GM18499 (cell line): ENCODE data around the gene NSMF.
"Not testable (repeated sequence)": the region's sequence is repeated elsewhere in the genome, so short reads cannot be mapped to it uniquely, and the experiment has no call there.

ENCODE experiments used
- ATAC-seq: cut with Tn5 transposase; IDR thresholded peaks from one replicate; pipeline ENCODE4 v1.9.1; 2021; ENCODE audit warnings: moderate number of reproducible peaks; ENCODE audit not compliant: insufficient read depth, unreplicated experiment

The NSMF gene

DNA sequence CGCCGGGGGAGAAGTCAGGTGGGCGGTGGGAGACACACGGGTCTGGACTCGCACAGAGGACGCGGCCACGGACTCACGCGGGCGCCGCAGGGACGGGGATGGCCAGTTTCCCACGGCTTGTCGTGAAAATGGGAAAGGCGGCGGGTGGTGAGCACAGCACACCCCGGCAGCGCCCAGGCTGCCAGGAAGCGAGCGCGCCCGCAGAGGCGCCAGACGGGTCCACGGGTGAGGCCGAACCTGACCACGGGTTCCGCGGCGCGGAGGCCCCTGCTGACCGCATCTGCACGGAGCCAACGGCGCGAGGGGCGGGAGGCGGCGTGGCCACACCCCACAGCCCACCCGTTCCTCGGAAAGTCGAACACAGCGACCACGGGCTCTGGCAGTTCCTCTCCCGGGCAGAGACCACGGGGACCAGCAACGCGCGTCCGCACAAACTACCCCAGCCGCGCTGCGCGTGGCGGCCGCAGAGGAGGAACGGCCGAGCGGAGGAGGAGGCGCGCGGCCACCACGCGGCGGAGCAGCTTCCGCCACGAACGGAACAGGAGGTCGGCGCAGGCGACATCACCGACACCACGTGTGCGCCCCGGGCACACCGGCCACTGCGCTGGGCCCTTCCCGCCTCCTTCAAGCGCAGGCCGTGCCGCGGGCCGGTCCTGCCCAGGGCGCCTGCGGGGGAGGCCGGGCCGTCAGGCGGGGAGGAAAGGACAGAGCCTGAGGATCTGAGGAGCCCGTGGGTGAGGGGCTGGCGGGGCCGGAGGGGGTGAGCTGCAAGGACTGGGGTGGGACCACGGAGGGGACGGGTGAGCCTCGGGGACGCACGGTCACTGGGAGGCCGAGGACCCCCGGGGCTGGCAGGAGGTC is 41.7 kb downstream of the NSMF start:
- no peak for ATAC-seq

DNA sequence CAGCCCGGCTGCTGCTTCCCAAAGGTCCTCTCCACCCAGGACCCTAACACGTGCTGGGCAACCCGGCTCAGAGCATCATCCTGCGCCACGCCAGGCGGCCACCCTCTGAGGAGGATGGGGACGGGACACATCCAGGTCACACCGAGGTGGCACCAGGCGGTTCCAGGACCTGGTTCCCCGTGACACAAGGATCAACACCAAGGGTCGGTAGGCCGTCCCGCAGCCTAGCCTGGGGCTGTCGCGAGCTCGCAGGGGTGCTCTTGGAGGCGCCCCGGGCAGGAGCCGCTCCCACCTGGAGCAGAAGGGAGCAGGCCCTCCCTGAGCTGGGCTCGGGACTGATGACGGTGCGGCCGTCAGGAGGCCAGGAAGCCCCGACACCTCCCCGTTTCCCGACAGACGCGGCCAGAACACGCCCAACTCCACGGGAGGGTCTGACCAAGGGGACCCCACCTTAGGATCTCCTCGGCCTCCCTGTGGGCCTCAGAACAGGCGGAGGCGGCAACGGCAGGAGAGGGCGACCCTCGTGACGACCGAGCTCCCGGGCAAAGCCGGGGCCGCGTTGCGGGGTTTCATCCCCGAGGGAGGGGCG is 42.5 kb downstream of the NSMF start:
- ATAC-seq, result no peak

DNA sequence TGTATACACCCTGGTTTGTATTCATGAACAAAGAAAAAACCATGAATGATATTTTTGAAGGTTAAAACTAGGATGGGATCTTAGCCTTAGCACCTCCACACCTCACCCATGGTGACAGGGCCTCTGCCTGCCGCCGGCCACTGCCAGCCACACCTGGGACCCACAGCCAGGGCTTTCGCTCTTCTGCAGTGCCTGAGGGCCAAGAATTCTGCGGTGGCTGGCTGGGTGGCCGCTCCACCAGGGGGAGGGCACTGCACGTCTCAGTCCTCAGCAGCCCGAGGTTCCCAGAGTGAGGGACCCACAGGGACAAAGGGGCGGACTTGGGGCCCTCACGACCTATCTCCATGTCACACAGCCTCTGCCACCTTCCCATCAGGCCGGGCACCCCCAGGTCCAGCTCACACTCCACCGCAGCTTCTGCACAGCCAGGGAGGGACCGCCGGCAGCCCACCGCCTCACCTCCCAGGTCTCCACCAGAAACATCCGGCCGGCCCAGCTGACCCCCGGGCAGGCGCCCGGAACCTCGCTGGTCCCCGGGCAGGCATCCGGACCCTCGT is 43.0 kb downstream of the NSMF start:
- ATAC-seq, result no peak

DNA sequence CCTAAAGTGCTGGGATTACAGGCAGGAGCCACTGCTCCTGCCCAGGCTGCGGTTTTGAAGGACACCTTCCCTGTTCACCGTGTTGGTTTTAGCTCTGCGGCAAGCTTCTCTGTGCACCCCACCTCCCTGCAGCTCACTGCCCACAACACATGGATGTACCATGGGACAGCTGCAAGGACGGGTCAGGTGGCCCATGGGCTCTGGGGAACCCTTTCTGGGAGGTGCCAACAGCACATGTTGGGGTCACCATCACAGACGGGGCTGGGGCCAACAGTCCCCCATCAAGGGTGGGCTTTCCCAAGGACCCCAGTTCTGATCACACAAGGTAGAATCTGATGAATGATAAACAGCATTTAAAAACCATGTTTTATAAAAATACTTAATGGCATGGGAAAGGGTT is 43.7 kb downstream of the NSMF start:
- ATAC-seq, result no peak

DNA sequence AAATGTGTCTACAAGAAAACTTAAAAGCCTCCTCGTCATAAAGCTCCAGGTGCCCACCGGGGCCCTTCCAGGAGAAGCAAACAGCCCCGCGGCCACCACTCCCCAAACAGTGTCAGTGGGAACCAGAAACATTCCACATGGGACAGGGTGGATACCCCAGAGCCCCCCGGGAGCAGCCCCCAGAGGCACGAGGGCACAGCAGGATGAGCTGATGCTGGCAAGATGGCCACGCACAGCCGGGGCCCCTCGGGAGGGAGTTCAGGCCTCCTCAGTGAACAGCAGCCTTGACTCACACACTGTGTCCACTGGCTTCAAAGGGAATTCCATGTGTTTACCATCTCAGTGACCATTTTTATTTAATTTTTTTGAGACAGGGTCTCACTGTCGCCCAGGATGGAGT is 46.7 kb downstream of the NSMF start:
- ATAC-seq, result no peak

DNA sequence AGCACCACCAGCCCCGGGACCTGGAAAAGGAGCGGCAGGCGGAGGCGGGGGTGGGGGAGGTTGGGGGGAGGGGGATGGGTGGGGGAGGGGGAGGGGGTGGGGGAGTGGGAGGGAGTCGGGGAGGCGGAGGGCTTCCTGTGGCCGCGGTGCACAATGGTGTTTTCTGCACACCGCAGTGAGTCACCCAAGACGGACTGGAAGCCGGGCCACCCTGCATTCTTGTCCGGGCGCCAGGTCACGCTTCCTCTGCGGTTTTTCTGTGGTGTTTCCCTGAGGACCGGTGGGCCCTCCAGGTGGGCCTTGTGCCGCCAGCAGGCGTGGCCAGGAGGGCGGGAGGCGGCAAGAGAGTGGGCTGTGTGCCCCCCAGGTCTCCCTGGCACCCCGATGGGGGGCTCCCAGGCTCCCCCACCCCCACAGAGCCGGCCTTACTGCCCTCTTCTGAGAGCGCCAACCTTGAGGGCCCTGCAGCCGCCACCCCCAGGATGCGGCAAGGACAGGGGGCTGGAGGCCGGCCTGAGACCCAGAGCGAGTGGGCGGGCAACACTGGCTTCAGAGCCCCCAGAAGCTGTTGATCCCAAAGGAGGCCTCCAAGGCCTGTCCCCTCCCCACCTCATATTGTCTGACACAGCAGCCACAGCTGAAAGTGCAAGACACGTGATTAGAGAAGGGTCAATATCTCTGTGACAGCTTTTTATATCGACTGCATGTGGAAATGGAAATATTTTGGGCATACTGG is 47.3 kb downstream of the NSMF start:
- no peak for ATAC-seq

DNA sequence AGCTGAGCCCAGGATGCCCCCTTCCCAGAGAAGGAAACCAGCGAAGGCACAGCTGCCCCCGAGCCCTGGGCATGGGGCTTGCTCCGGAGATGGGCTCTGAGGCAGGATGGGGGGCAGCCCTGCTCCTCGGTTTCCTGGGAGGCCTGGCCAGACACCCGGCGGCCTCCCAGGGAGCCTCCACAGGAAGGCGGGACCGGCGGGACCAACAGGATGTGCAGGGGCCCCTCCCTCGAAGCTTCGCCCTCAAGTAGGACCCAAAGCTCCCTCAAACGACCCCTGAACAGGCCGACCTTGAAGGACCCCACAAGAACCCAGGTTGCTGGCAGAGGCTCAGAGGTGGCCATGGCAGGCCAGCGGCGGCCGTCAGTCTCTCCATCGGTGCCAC is 47.9 kb downstream of the NSMF start:
- no peak for ATAC-seq

DNA sequence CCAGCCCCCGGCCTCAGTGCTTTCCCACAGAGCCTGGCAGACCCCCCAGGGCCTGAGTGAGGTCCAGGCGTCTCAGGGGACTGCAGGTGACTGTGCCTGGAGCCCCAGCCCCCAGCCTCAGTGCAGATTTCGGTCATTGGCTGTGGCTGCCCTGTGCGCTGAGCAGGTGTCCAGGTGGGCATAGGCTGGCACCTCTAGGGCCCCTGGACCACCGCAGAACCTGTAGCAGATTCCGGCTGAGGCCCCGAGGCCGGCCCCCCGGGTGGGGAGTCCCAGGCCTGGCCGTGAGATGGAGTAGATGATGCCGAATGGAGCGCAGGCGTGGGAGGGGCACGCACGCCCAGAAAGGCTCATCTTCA is 48.3 kb downstream of the NSMF start:
- no peak for ATAC-seq

DNA sequence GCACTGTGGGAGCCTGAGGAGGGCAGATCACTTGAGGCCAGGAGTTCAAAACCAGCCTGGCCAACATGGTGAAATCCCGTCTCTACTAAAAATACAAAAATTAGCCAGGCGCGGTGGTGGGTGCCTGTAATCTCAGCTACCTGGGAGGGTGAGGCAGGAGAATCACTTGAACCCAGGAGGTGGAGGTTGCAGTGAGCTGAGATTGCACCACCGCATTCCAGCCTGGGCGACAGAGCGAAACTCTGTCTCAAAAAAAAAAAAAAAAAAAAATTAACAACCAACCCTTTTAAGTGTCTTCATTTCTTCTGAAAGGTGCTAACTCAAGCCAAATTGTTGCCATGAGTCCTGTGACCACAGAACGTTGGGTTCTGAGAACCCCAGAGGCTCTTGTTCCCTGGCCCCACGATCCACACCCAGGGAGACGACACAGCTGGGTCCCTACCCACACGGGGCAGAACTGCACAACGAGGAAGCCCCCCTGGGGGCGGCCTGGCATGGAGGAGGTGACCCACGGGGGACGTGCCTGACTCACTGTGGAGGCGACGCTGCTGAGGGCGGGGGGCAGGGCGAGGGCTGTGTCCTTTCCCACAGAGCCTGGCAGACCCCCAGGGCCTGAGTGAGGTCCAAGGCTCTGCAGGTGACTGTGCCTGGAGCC is 48.8 kb downstream of the NSMF start:
- ATAC-seq, result not testable (repeated sequence)

DNA sequence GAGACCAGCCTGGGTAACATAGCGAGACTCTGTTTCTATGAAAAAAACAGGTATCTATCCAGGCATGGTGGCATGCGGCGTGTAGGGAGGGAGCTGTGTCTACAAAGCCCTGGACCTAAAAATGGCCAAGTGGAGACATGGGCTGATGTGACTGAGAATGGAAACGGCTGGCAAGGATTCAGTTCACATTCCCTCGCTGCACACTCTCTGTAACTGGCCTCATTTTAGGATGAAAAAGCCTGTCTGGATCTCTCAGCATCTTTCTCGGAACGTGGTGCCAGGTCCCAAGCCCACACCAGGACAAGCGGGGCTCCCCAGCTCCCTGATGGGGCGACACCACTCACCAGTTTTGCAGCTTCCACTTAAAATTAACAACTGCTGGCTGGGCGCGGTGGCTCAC is 49.6 kb downstream of the NSMF start:
- ATAC-seq, result no peak

DNA sequence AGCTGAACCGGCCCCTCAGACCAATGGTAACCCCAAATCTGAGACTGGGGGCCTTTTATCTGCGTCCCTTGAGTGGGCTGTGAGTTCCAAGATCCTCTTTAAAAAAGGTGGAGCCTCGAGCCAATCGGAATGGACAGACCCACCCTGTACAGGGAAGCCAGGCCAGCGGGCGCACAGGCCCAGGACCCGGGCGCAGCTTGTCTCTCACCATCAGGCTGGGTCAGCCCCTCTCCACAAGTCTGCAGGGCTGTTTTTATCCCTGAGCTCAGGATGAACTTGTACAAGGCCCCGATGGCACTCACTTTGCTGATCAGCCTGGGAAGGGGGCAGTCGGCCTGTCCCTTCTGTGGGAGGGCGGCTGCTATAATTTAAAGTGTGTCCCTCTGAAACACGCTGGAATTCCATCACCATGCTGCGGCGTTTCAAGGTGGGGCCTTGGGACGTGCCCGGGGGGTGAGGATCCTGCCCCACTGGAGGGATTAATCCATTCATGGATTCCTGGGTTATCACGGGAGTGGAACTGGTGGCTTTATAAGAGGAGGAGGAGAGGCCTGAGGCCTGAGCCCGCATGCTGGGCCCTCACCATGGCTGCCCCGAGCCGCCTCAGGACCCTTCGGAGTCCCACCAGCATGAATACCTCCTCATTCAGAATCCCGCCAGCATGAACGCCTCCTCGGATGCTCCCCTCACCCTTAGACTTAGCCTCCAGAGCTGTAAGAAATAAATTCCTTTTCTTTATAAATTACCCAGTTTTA is 50.3 kb downstream of the NSMF start:
- no peak for ATAC-seq

DNA sequence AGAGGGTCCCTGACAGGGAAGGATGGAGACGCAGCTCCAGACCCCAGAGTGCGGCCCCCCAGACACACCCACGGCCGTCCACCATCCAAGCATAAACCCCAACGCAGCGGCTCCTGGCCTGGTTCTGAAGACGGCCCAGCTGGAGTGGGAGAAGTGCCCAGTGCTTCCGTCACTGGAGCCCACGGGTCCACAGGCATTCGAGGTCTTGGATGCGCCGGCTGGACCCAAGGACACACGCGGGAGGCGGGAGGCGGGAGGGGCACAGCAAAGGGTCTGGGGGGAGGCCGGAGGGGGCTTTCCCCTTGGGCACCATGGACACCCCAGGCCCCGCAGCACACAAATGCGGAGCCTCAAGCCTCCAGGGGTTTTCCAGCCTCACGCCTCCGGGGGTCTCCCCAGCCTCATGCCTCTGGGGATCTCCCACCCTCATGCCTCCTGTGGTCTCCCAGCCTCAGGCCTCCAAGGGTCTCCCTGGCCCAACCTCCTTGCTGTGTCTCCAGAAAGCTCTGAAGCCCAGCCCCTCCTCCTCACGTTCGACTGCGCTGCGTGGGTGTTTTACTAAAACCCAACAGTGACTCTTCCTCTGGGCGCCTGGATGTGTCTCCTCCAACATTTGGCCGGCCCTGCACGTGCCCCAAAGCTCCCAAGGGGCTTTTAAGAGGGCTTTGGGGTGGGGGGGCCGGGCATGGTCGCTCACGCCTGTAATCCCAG is 51.4 kb downstream of the NSMF start:
- ATAC-seq, result no peak

DNA sequence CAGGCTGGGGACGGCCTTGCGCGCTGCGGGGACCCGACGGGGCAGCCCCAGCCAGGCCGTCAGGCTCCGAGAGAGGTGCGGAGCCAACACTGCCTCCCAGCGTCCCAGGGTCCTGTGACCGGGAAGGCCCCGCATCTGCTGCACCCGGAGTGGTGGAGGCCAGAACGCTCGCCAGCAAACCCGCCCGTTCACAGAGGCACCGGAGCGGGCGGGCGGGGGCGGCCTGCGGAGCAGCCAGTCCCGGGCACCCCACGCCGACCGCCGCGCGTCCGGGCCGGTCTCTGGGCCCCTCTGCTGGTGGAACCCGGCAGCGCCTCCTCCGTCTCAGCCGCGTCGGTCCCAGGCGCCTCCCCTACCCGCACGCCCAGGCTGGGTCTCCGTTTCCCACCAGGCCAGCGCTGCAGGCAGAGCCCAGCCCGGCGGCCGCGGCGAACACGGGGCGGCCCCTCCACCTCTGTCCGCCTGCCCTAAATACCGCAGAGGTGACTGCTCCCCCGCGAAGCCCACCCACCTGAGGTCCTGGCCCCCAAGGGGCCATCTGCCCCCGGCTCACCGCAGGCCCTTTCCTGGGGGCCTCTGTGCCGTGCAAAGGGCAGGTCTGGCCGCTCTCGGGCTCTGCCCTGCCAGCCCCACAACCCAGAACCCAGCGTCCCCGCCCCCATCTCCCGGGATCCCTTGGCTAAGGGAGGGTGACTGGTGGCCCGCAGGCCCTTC is 52.1 kb downstream of the NSMF start:
- no peak for ATAC-seq

DNA sequence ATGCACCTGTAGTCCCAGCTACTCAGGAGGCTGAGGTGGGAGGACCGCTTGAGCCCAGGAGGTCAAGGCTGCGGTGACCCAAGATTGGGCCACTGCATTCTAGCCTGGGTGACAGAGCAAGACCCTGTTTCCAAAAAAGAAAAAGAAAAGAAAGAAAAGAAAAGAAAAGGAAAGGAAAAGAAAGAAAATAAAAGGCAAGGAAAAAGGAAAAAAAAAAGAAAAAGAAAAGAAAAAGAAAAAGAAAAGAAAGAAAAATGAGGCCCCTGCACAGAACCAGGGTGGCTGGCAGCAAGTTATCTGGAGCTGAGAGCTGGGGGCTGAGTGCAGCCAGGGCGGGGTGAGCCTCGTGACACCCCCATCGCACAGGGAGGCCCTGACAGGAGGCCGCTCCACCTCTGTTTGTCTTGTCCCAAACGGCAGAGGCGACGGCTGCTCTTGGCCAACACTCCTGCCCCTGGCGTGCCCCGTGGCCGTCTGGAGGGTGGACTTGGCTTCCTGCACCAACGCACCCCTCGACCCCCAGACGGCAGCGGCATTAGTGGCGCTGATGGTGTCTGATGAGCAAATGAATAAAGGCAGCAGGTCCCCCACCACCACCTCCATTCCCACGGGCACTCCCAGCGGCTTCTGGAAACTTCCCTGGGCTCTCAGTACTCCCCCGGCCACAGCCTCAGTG is 52.9 kb downstream of the NSMF start:
- ATAC-seq, result no peak

DNA sequence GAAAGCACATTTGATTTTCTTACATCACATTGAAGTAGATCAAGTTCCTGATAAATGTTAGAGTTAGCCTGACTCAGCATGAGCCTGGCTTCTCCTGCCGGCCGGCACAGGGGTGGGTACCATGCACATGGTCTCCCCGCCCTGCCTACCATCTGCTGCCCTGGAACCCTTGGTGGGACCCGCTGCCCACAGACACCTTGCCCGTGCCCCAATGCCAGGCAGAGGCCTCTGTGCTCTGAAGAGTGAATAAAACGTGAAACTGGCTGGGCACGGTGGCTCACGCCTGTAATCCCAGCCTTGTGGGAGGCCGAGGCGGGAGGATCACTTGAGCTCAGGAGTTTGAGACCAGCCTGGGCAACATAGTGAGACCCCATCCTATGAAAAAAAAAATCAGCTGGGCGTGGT is 53.5 kb downstream of the NSMF start:
- ATAC-seq, result no peak

DNA sequence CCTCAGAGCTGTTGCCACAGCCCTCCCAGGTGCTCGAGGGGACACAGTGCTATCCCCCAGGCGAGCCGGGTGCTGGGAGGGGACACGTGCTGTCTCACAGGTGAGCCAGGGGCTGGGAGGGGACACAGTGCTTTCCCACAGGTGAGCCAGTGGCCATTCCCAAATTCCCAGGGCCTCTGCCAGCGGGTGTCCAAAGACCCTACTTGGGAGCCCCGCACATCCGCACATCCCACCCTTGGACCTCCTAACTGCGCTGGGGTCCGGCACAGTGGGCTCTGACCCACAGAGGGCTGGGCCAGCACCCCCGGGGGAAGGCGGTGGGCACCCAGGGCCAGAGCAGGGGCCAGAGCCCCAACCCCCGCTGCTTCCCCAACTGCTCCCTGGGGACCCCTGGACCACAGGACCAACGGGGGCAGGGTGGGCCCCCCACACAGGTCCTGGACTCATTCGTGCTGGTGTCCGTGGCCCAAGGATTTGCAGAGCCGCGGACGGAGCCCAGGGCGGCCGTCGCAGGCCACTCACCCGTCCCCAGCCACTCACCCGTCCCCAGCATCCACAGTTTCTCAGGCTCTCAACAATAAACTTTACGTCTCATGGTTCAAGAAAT is 54.1 kb downstream of the NSMF start:
- no peak for ATAC-seq

DNA sequence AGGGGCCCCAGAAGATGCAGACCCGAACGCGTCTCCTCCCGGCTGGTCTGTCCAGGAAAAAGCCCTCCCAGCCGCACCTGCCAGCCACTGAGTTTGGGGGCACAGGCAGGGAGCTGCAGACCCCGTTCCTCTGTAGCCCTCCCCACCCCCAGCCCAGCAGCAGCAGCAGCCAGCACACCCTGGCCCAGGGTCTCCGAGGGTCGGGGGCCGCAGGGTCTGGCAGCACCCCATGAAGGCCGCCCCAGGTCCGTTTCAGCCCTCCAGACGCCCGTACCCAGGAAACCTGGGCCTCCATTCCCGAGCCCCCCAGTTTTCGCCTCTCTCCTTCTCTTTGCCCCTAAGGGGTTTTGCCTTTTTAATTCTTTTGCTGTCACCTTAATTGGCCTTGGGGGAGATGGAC is 55.9 kb downstream of the NSMF start:
- ATAC-seq, result no peak

DNA sequence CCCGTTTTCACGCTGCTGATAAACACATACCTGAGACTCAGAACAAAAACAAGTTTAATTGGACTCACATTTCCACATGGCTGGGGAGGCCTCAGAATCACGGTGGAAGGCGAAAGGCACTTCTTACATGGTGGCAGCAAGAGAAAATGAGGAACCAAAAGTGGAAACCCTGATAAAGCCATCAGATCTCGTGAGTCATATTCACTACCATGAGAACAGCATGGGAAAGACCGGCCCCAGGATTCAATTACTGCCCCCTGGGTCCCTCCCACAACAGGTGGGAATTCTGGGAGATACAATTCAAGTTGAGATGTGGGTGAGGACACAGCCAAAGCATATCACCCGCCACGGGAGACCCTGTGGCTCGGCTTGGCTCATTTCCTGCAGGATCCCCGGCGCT is 56.4 kb downstream of the NSMF start:
- ATAC-seq, result no peak
